Sigmoid colon (tissue), 7 donors: ENCODE data around the gene ESR2. TPM values are rescaled to one million over a fixed set of nuclear protein-coding genes. Genes with fewer than 3 reads are reported as not detected.

Experiments
- DNase-seq: peaks from one replicate; pipeline ENCODE4 v3.0.0-alpha.2; 2019
- H3K27ac ChIP-seq, 4 donors: fragments of 200-600 bp; sonication (generic); one replicate each; pipeline ENCODE4 v1.5.1; 2016 to 2019; ENCODE audit warnings: mild to moderate bottlenecking in 1 of 4
- H3K27me3 ChIP-seq, 3 donors: fragments of 200-600 bp; sonication (generic); one replicate each; pipeline ENCODE4 v1.5.1; 2019; ENCODE audit warnings: mild to moderate bottlenecking in 1 of 3
- H3K36me3 ChIP-seq, 4 donors: fragments of 200-600 bp; sonication (generic); one replicate each; pipeline ENCODE4 v1.5.1; 2016 to 2019
- H3K4me1 ChIP-seq, 4 donors: fragments of 200-600 bp; sonication (generic); one replicate each; pipeline ENCODE4 v1.5.1; 2017 to 2019
- H3K4me3 ChIP-seq, 4 donors: fragments of 200-600 bp; sonication (generic); one replicate each; pipeline ENCODE4 v1.5.1; 2017 to 2019; ENCODE audit warnings: mild to moderate bottlenecking in 2 of 4, moderate library complexity in 1 of 4
- H3K9me3 ChIP-seq, 4 donors: fragments of 200-600 bp in 3 of 4; sonication (generic) in 3 of 4; one replicate each; pipeline versions ENCODE4 v1.5.1 to v1.6.1; 2013 to 2019
- EP300 ChIP-seq, 4 donors: sonication (generic); formaldehyde crosslinking; IDR thresholded peaks; one replicate each; pipeline ENCODE4 v1.6.1; 2017; ENCODE audit warnings: antibody characterized with exemption in 4 of 4
- POLR2A ChIP-seq, 2 donors: fragments of 450-650 bp; IDR thresholded peaks; one replicate each; pipeline ENCODE4 v1.6.1; 2016; ENCODE audit warnings: antibody characterized with exemption in 2 of 2, mild to moderate bottlenecking in 2 of 2, moderate library complexity in 2 of 2
- POLR2AphosphoS5 ChIP-seq, 4 donors: sonication (generic); formaldehyde crosslinking; IDR thresholded peaks; one replicate each; pipeline ENCODE4 v1.6.1; 2017; ENCODE audit warnings: antibody characterized with exemption in 4 of 4
- WGBS, 2 donors: extraction: QIAGEN DNeasy Blood & Tissue Kit; methylation state at CpG; one replicate each; pipeline ENCODE4 v1.1.7; 2013; 5-methylcytosine and 5-hydroxymethylcytosine counted together
- intact Hi-C: fragments of 100-400 bp; cut with DNase I; formaldehyde crosslinking; loops from one replicate; pipeline ENCODE4 v1.15.1; 2023
- polyA plus RNA-seq, 3 donors: library from polyadenylated mRNA; stranded (reverse); fragments of 200-250 nt; gene quantifications; one replicate each; pipeline ENCODE4 v1.2.3, GENCODE V29; 2013
- total RNA-seq, 4 donors: library from RNA; depleted of rRNA; stranded (reverse); fragments of >200 nt; gene quantifications; one replicate each; pipeline ENCODE4 v1.1.0, GENCODE V29; 2016
- TF ChIP-seq, protein P1 (sequence below), 4 experiments: fragments of 450-650 bp in 3 of 4; fragments of 200-600 bp in 1 of 4; IDR thresholded peaks; one replicate each; pipeline ENCODE4 v1.5.1; 2016 to 2019; ENCODE audit warnings: antibody characterized with exemption in 4 of 4, mild to moderate bottlenecking in 3 of 4, moderate library complexity in 2 of 4
- donor health status: healthy with polysubstance abuse.
- donor health status: Bipolar disorder and iron deficiency.
- donor health status: healthy.

Gene ESR2
- total and polyA plus RNA-seq, 7 donors = 0.16 to 1.8 (median 0.41) TPM; not detected in 3

DNA sequence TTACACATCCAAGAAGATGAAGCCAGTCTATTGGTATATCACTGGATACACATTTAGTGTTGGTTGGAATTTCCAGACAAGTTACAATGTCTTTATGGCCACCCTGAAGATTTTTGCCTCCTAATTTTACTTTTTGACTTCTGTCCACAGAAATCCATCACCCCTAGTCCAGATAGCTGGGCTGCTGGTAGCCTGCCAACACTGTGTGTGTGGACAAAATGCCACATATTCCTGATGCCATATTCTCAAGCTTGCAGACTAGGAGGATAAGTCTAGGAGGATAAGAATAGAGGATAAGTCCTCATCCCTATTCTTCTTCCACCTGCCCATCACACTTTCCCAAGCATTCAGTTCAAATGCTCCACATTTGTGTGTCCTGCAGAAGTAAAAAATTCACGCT, 4.6 kb downstream of the ESR2 start:
- TF ChIP-seq POLR2AphosphoS5 (IDR thresholded peaks at IDR 0.05) (no peak), EP300 (IDR thresholded peaks at IDR 0.05) (no peak)

DNA sequence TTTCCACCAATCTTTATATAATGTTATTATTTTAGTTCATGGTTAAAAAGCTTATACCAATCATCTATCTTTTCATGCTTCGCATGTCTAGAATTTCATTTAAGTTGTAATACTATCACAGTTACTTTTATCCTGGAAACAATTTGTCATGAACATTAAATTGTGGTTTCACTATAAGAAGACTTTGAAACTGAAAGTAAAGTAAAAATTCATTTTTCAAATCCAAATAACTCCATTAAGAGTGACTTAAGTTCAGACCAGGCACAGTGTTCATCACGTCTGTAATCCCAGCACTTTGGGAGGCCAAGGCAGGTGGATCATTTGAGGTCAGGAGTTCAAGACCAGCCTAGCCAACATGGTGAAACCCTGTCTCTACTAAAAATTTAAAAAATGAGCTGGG, 12.4 kb downstream of the ESR2 start:
- H3K4me3 ChIP-seq = no peak overlapping the region
- no peak for DNase-seq
- intact Hi-C loops = no loop called here

More for the DNA sequence above, 4.6 kb downstream of the ESR2 start:
- 96 to 100% methylated on average over 1 of the region's 1 CpG for WGBS, 2 donors
- peaks cover 0 to 12% (median 11%) of the 10 kb centered on the region in 4 donors for H3K4me1 ChIP-seq
- no peaks in the 10 kb centered on the region for H3K36me3 ChIP-seq
- intact Hi-C loops = no loop called here
- H3K9me3 ChIP-seq = no peaks in the 10 kb centered on the region
- peaks cover 0 to 52% (median 15%) of the 10 kb centered on the region in 3 donors for H3K27me3 ChIP-seq
- H3K27ac ChIP-seq = no peak overlapping the region
- no peak overlapping the region for H3K4me3 ChIP-seq
- DNase-seq = no peak

DNA sequence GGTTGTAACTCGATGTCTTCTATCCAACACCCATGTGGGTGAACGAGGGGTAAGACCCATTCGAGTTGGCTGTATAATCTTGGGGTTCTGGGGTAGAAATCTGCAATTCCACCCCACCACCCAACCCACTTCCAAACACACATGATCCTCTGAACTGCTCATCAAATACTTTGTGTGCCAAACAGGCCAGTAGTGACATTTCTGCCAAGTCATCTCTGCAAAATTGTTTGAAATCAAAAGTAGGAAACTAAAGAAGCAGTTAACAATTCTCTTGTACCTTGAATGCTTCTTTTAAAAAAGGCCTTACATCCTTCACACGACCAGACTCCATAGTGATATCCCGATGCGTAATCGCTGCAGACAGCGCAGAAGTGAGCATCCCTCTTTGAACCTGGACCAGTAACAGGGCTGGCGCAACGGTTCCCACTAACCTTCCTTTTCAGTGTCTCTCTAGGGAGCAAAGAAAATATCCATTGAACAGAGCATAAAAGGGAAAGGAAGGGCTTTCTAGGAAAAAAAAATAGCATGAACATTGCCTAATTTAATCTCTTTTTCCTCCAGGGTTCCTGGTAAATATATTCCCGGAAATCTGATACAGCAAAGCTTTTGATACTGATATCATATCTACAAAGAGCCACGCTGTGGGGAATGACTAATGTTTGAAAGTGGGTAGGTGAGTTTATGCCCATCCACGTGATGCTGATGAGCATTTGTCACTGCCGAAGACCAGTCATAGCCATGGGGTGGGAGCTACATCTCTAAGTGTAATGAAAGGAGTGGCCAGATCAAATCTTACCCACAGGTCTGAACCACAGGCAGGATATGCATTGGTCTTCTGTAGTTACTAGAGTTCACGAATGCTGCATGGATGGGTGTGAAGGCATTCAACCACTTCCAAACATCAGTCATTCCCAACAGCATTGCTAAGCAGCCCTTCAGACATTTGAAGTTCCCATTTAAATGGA, 14.2 kb downstream of the ESR2 start:
- Histone ChIP-seq H3K27me3 (no peaks in the 10 kb centered on the region), H3K4me1 (no peaks in the 10 kb centered on the region), H3K36me3 (no peaks in the 10 kb centered on the region), H3K27ac (no peak overlapping the region), H3K4me3 (no peak overlapping the region), H3K9me3 (no peaks in the 10 kb centered on the region)
- WGBS, 2 donors = 85 to 87% methylated on average over 15 of the region's 15 CpGs
- DNase-seq = no peak
- intact Hi-C loops = no loop called here
- no peak for TF ChIP-seq POLR2A (IDR thresholded peaks at IDR 0.05)
- no peak for TF ChIP-seq EP300 (IDR thresholded peaks at IDR 0.05)

More for the DNA sequence above, 12.4 kb downstream of the ESR2 start:
- H3K27ac ChIP-seq = no peak overlapping the region
- H3K36me3 ChIP-seq = no peaks in the 10 kb centered on the region
- no peaks in the 10 kb centered on the region for H3K9me3 ChIP-seq
- H3K27me3 ChIP-seq = no peaks in the 10 kb centered on the region
- no peaks in the 10 kb centered on the region for H3K4me1 ChIP-seq
- 53 to 70% methylated on average over 2 of the region's 2 CpGs for WGBS, 2 donors
- TF ChIP-seq POLR2AphosphoS5 (IDR thresholded peaks at IDR 0.05) = no peak
- TF ChIP-seq, protein P1, sequence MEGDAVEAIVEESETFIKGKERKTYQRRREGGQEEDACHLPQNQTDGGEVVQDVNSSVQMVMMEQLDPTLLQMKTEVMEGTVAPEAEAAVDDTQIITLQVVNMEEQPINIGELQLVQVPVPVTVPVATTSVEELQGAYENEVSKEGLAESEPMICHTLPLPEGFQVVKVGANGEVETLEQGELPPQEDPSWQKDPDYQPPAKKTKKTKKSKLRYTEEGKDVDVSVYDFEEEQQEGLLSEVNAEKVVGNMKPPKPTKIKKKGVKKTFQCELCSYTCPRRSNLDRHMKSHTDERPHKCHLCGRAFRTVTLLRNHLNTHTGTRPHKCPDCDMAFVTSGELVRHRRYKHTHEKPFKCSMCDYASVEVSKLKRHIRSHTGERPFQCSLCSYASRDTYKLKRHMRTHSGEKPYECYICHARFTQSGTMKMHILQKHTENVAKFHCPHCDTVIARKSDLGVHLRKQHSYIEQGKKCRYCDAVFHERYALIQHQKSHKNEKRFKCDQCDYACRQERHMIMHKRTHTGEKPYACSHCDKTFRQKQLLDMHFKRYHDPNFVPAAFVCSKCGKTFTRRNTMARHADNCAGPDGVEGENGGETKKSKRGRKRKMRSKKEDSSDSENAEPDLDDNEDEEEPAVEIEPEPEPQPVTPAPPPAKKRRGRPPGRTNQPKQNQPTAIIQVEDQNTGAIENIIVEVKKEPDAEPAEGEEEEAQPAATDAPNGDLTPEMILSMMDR (IDR thresholded peaks at IDR 0.05) = no peak
- TF ChIP-seq POLR2A (IDR thresholded peaks at IDR 0.05) = no peak
- TF ChIP-seq EP300 (IDR thresholded peaks at IDR 0.05) = no peak

DNA sequence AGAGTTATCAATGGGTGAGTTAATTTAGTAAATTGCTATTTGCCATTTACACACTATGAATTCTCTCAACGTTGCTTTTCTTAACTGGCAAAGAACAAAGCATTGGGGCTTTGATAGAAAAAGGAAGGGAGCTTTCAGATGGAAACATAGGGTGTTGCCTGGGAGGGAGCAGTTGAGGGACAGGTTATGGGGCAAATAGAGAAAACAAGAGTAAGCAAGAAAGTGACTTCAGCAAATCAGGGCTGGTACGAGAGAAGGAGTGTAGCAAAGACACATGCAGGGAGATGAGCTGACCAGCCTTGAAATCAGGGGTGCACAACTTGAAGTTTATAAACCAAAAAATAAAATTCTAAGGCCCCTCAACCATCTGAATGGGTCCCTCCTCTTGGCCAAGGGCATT, 15.7 kb downstream of the ESR2 start:
- no peaks in the 10 kb centered on the region for H3K36me3 ChIP-seq
- no peaks in the 10 kb centered on the region for H3K27me3 ChIP-seq
- 70 to 71% methylated on average over 2 of the region's 2 CpGs for WGBS, 2 donors
- intact Hi-C loops = no loop called here
- H3K27ac ChIP-seq = no peak overlapping the region
- no peaks in the 10 kb centered on the region for H3K9me3 ChIP-seq
- H3K4me3 ChIP-seq = no peak overlapping the region
- no peak for DNase-seq
- TF ChIP-seq POLR2A (IDR thresholded peaks at IDR 0.05) = no peak
- no peak for TF ChIP-seq POLR2AphosphoS5 (IDR thresholded peaks at IDR 0.05)
- H3K4me1 ChIP-seq = no peaks in the 10 kb centered on the region

DNA sequence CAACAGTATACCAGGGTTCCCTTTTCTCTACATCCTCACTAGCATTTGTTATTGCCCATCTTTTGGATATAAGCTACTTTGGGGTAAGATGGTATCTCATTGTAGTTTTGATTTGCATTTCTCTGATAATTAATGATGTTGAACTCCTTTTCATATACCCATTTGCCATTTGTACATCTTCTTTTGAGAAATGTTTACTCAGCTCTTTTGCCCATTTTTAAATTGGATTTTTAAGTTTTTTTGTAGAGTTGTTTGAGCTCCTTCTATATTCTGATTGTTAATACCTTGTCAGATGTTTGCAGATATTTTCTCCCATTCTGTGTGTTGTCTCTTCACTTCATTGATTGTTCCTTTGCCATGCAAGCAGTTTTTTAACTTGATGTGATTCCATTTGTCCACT, 22.2 kb downstream of the ESR2 start:
- intact Hi-C loops = no loop called here
- no peak overlapping the region for H3K27ac ChIP-seq
- DNase-seq = no peak
- H3K27me3 ChIP-seq = no peaks in the 10 kb centered on the region
- H3K4me1 ChIP-seq = no peaks in the 10 kb centered on the region
- TF ChIP-seq EP300 (IDR thresholded peaks at IDR 0.05) (no peak), POLR2A (IDR thresholded peaks at IDR 0.05) (no peak), POLR2AphosphoS5 (IDR thresholded peaks at IDR 0.05) (no peak)
- TF ChIP-seq, protein P1 (IDR thresholded peaks at IDR 0.05) = no peak
- no peaks in the 10 kb centered on the region for H3K36me3 ChIP-seq
- H3K9me3 ChIP-seq = peaks cover 0 to 2% (median 0%) of the 10 kb centered on the region in 4 donors
- no peak overlapping the region for H3K4me3 ChIP-seq

DNA sequence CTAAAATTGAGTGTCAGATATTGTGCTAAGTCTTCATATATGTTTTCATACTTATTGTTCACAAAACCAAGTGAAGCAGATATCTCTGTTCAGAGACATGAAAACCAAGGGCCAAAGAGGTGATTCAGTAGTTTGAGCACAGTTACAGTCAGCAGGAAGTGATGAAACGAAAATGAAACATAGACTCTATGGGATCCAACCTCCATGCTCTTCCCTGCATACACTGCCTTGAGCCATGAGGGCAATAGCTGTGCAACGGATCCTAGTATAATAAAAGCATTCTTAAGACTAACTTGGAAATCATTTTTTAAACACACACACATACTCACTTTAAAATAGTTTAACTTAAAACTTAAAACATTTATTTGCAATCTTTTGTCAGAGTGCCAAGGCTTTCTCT, 27.9 kb downstream of the ESR2 start:
- H3K36me3 ChIP-seq = no peaks in the 10 kb centered on the region
- no peaks in the 10 kb centered on the region for H3K27me3 ChIP-seq
- WGBS, 2 donors = 39 to 59% methylated on average over 2 of the region's 2 CpGs
- H3K4me1 ChIP-seq = no peaks in the 10 kb centered on the region
- no peak for TF ChIP-seq POLR2AphosphoS5 (IDR thresholded peaks at IDR 0.05)
- TF ChIP-seq POLR2A (IDR thresholded peaks at IDR 0.05) = no peak
- DNase-seq = no peak
- no peak overlapping the region for H3K27ac ChIP-seq
- no peak overlapping the region for H3K4me3 ChIP-seq
- H3K9me3 ChIP-seq = no peaks in the 10 kb centered on the region
- intact Hi-C loops = no loop called here
